HG03558 (cell line): Measurements from ENCODE around the gene POU5F1.
A peak's percentile ranks its signal among the peaks of the same experiment; 100 is the strongest.
"Not testable (repeated sequence)": the region's sequence is repeated elsewhere in the genome, so short reads cannot be mapped to it uniquely, and the experiment has no call there.

Source experiments
- ATAC-seq: cut with Tn5 transposase; IDR thresholded peaks from one replicate; pipeline ENCODE4 v1.9.1; 2021; ENCODE audit warnings: moderate number of reproducible peaks; ENCODE audit not compliant: unreplicated experiment; ENCODE audit errors: extremely low read depth

POU5F1 gene

DNA sequence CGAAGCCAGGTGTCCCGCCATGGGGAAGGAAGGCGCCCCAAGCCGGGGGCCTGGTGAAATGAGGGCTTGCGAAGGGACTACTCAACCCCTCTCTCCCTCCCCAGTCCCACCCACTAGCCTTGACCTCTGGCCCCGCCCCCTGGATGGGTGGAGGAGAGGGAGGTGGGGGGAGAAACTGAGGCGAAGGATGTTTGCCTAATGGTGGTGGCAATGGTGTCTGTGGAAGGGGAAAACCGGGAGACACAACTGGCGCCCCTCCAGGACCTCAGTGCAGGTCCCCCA, at the start of gene POU5F1:
POU5F1 (minus strand) TSS at position 83 of the 282 bp plus-strand sequence; CDS start at position 21, 62 bp downstream.
- ATAC-seq: no peak

DNA sequence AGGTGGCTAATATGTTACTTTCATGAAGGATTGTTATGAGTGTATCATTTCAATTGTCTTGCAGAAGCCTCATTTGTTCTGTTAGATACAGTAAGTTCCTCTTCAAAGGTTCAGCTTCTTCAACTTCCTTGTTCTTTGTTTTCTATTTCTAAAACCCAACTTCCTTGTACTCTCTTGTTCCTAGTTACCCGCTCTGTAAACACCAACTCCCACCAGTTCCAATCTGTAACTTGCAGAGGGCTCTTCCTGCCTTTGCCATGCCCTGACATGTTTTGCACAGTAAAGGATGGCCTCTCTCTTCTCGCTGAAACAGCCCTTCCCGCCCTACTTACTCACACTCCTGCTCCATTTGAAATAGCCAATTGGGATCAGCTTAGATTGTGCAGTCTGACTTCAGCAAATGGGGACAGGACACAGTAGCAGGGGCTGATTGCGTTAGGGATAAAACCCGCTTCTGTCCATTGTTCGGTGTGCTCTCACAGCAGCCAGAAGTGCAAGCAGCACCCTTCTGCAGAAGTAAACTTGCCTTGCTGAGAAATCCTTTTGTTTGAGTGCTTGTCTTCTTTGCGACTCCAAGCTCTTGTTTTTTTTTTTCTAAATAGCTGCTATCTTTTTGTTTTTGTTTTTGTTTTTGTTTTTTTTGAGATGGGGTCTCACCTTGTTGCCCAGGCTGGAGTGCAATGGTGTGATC, 45.9 kb upstream of the POU5F1 start:
- no peak for ATAC-seq

DNA sequence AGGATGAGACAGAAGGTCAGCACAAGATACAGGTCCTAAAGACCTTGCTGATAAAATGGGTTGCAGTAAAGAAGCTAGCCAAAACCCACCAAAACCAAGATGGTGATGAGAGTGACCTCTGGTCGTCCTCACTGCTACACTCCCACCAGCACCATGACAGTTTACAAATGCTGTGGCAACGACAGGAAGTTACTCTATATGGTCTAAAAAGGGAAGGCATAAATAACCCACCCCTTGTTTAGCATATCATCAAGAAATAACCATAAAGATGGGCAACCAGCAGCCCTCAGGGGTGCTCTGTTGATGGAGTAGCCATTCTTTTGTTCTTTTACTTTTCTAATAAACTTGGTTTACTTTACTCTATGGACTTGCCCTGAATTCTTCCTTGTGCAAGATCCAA, 44.7 kb upstream of the POU5F1 start:
- not testable (repeated sequence) for ATAC-seq

DNA sequence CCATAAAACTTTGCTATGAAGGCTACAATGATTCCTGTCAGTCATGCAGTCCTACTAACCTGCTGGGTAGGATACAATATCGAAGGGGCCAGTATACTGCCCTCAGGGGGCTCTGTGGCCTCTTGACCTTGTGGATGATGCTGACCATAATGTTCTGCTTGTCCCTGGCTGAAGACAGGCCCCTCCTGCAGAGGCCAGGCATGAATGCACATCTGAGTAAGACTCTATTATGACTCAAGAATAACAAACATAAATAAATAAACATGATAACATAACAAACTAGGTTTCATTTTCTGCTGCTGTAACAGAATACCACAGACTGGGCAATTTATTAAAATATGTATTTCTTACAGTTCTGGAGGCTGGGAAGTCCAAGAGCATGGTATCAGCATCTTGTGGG, 44.0 kb upstream of the POU5F1 start:
- ATAC-seq: no peak

DNA sequence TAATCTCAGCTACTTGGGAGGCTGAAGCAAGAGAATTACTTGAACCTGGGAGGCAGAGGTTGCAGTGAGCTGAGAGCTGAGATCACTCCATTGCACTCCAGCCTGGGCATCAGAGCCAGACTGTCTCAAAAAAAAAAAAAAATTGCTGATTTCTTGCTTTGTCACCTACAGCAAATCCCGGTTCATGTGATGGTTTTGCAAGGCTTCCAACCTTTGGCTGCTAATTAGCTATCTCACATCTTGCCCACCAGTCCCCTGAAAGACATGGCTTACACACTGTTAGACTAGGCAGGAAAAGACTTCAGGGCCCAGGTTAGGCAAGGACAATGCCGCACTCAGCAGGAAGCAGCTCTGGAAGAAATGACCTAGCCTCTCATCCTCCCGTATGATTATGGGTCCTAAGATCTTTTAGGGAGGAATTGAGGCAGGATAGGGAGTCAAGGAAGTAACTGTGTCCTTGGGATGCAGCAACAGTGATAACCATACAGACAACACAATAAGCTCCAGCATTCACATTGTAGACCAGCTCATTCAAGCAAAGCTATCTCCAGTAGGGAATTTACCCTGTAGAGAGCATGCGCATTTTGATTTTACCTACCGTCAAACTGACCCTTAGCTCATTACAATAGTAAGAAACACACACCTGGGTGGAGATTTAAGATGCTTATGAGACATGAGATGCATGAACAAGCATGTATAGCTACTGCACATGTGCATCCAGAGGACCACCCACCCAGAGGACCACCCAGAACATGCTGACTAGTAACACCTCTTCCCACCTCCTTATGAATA, 40.5 kb upstream of the POU5F1 start:
- no peak for ATAC-seq

DNA sequence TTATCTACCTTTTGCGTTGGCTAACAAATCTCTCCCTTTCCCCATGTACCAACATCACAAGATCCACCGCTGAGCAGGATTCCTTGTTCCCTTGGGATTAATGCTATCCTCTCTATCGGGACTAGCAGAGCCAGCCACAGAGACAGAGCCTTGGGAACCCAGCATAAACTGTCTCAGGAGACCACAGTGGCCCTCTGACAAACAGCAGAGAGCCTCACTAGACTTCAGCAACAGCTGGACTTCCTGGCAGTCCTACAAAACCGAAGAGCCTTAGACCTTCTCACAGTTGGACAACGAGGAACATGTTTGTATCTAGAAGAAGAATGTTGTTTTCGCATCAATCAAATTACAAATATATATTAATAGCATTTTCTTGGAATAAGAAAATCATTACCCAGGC, 39.6 kb upstream of the POU5F1 start:
- ATAC-seq: no peak

DNA sequence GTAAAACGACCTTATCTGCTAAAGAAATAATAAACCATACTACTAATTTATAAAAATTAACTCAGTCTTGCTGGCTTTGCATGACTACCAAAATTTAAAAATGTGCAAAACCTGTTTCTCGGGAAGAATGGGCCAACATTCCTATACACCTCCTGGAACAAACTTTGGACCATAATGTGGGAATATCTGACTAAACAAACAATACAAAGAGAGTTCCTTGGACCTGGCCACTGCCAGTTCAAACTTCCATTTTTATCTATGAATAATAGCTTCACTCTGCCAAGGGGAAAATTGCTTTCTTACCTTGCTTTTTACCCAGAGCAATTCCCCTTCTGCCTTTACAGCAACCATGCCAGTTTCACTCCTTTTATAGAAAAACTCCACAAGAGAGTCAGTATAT, 38.7 kb upstream of the POU5F1 start:
- no peak for ATAC-seq

DNA sequence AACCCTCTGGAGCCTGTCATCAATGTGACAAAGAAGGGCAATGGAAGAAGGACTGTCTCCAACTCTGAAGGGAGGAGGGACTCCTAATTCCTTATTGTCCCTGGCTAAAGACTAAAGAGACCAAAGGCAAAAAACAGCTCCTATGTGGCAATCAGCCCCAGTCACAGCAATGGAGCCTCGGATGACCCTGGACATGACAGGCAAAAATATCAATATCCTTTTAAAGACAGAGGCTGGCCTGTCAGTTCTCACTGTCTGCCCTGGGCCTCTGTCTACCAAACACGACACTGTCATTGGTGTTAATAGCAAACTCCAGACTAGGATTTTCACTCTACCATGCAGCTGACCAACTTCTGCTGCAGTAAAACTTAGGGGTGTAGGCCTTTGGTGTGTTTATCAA, 38.0 kb upstream of the POU5F1 start:
- no peak for ATAC-seq

DNA sequence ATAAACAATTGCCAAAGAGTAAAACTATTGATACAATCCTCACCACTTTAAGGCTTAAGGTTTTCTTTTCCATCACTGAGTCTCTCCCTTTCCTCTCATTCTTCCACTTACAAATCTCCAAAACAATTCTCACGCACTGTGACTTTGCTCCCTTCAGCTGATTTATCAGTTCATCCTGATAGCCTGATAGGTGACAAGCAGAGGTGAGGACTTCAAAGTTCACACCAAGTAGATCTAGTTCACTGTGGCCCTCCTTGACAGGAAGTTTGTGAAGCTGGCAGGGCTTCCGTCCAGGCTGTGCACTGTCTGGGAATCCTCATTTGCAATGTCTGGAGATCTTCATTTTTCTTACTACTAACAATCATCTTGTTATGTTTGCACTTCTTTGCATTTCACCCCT, 35.2 kb upstream of the POU5F1 start:
- ATAC-seq: no peak

DNA sequence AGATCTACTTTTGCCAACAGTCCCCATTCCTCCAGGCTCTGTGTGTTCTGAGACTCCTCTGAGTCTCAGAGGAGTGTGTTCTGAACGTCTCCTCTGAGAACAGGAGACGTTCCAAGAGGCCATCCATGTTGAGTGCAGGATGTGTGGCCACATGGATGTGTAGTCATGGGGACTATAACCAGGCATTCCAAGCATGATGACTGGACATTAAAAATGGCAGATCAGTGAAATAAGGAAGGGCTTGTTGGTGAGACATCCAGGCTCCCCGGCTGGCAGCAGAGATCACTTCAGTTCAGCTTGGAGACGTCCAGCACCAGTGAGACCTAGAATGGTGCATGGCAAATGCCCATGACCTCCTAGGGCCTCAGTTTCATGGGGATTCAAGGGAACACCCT, 34.3 kb upstream of the POU5F1 start:
- ATAC-seq: no peak

DNA sequence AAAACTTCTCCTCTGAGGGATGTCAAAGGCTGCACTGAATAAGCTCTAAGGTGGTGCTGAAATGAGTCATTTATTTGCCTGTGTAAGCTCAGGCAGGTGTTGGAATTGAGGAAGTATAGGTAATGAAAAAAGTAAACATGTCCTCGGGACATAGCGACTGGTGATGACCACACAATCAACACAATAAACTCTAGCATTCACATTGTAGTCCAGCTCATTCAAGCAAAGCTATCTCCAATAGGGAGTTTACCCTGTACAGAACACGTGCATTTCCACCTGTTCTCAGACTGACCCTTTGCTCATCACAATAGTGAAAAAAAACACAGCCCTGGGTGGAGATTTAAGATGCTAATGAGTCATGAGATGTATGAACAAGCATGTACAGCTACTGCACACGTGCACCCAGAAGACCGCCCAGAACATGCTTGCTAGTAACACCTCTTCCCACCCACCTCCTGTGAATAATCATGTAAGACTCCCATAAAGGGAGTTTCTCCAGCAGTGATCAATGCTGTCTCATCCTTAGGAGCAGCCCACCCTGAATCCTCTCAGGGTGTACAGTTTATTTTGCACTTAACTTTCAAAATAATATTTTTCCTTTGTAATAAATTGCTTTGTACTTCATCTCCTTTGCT, 33.0 kb upstream of the POU5F1 start:
- peak; percentile 35 for ATAC-seq

DNA sequence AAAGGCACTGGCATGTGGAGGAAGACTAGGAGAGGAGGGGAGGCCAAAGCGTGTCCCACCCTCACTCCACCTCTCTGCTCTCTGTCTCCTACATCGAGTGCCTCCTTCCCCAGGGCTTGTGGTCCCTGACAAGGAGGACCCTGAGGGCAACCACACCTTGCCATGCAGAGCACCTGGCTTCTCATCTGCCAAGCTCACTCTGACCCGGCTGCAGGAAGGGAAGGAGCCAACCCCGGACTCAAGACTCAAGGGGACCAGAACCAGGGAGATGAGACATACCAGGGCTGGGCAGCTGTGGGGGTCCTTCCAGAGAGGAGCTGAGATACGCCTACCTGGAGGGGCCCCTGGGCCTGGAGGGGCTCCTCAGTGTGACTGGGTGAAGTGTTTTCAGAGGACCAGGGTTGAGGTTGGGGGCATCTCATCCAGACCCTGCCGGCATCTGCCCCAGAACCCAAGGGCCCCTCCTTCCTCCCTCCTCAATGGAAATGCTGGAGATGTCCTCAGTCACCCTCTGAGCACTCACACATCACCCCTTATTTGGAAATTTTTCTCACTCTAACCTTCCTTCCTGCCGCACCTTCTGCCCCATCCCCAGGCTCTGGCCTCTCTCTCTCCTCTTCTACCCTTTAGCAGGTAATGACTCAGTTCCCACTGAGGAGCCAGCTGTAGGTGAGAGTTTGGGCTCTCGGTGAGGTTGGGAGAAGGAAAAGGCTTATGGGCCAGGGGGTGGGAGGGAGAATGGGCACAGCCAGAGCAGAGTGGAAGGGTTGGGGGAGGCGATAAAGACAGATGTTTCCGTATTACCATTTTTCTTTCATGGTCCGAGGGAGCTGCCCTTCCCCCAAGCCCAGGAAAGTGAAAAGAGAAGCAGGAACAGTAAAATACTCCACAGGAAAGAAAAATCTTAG, 32.0 kb upstream of the POU5F1 start:
- no peak for ATAC-seq

DNA sequence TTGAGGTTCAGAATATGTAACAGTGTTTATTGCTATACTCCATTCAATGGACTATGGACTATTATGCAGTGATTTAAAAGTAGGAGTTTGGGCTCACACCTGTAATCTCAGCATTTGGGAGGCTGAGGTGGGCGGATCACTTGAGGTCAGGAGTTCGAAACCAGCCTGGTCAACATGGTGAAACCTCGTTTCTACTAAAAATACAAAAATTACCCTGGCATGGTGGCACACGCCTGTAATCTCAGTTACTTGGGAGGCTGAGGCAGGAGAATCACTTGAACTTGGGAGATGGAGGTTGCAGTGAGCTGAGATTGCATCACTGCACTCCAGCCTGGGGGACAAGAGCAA, 28.6 kb upstream of the POU5F1 start:
- ATAC-seq: not testable (repeated sequence)

DNA sequence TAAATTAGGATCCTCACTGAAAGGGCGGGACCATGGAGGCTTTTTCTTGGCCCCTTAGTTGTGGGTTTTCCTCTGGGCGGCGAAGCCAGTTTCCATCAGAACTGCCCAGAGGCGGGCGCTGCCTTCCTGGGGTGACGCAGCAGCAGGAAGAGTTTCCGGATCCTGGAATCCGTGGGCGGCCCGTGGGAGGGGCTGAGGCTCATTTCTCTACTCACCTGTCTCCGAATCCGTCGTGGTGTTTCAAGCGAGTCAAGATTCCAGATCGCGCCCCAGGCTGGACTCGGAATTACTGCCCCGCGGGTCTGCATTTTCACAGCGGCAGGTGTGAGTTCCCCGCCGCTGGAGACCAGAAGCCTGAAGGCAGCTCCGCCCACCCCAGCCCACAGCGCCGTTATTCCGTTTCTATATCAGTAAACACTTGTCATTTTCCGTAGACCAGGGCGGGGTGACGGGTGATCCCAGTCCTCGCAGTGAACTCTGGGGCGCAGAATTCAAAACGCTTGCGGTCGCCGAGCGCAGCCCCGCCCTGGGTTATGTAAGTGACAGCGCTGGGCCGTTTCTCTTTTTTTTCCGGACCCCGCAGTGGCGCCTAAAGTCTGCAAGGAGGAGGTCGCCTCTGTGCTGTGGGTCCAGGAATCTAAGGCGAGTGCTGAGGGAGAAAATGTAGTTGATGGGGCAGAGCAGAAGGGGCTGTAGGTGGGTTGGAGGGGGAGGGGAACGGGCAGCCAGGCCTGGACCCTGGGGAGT, 27.2 kb upstream of the POU5F1 start:
- ATAC-seq: peak; percentile 32

DNA sequence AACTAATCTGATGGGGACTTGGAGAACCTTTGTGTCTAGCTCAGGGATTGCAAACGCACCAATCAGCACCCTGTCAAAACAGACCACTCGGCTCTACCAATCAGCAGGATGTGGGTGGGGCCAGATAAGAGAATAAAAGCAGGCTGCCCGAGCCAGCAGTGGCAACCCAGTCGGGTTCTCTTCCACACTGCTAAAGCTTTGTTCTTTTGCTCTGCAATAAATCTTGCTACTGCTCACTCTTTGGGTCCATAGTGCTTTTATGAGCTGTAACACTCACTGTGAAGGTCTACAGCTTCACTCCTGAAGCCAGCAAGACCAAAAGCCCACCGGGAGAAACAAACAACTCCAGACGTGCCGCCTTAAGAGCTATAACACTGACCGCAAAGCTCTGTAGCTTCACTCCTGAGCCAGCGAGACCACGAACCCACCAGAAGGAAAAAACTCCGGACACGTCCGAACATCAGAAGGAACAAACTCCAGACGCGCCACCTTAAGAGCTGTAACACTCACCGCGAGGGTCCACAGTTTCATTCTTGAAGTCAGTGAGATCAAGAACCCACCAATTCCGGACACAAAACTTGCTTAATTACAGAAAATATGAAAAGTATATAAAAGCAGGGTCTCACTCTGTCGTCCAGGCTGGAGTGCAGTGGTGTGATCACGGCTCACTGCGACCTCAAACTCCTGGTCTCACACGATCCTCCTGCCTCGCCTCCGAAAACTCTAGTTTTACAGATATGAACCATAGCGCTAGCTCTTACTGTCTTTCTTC, 26.0 kb upstream of the POU5F1 start:
- ATAC-seq: not testable (repeated sequence)

DNA sequence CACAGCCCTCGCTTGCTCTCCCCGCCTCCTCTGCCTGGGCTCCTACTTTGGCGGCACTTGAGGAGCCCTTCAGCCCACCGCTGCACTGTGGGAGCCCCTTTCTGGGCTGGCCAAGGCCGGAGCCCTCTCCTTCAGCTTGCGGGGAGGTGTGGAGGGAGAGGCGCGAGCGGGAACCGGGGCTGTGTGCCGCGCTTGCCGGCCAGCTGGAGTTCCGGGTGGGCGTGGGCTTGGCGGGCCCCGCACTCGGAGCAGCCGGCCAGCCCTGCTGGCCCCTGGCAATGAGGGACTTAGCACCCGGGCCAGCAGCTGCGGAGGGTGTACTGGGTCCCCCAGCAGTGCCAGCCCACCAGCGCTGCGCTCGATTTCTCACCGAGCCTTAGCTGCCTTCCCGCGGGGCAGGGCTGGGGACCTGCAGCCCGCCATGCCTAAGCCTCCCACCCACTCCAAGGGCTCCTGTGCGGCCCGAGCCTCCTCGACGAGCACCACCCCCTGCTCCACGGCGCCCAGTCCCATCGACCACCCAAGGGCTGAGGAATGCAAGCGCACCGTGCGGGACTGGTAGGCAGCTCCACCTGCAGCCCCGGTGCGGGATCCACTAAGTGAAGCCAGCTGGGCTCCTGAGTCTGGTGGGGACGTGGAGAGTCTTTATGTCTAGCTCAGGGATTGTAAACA, 25.0 kb upstream of the POU5F1 start:
- not testable (repeated sequence) for ATAC-seq

DNA sequence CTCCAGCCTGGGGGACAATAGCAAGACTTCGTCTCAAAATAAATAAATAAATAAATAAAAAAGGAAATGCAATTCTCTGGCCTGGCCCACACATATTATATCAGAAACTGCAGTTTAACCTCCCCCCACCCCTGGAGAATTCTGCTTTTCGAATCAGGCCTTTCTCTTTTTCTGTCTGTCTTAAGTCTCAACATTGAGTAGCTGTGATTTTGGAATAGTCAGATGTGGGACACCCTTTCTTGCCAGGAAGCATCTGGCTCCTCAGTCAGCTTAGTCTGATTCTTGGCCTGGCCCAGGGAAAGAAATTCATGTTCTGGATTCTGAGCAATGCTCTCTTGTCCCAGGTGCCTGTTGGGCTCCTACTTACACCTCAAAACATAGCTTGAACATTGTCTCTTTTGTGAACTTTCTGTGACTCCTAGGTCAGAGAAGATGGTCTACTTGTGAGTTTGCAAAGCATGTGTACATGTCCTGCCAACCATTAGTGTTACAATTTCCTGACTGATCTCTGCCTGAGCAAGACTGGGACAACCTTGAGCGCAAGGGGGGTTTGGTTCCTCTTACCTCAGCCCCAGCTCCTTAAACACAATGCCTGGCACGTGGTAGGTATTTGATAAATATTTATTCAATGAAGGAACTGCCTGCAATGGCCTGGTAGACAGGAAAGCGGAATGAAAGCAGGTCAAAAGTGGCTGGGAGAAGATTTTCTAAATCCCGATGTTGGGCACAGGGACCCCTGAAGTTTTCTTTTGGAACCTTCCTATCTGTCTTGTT, 23.8 kb upstream of the POU5F1 start:
- ATAC-seq: no peak

DNA sequence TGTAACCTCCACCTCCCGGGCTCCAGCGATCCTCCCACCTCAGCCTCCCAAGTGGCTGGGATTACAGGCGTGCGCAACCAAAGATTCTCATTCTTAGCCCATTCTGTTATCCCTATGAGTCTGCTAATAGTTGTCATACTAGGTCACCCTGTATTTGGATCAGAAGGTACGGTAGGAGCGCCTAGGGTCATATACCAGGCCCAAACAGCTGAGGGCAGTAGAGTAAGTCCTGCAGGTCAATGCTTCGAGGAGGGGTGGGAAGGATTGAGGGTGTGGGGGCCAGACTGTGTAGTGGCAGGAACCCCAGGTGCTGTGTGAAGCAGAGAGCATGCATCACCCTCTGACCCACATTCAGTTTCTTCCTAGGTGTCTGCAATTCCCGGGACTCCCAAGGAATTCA, 22.7 kb upstream of the POU5F1 start:
- ATAC-seq: no peak
